ELF-1 (cell line): ENCODE measurements around the gene GRK3.

Source experiments
- DNase-seq: peaks from one replicate; pipeline ENCODE4 v3.0.0-alpha.2; 2016; ENCODE audit warnings: low read depth, low spot score

The GRK3 gene

GRCh38 chr22:25759825-25760231 lies 195.4 kb downstream of the GRK3 start:
- no peak for DNase-seq

DNA sequence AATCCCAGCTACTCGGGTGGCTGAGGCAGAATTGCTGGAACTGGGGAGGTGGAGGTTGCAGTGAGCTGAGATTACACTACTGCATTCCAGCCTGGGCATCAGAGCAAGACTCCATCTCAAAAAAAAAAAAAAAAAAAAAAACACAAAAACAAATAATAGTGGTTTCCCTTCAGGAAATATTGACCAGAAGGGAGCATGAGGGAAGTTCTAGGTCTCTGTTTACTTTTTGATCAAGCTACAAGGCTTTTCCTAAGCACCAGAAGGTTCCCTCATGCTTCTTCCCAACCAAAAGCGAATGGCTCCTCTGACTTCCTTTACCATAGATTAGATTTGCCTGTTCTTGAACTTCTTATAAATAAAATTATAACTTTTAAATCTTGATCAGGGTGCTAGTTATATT lies 195.8 kb downstream of the GRK3 start:
- no peak for DNase-seq

- no peak for DNase-seq
These were observed 196.5 kb downstream of the GRK3 start for GRCh38 chr22:25760848-25761595.

DNA sequence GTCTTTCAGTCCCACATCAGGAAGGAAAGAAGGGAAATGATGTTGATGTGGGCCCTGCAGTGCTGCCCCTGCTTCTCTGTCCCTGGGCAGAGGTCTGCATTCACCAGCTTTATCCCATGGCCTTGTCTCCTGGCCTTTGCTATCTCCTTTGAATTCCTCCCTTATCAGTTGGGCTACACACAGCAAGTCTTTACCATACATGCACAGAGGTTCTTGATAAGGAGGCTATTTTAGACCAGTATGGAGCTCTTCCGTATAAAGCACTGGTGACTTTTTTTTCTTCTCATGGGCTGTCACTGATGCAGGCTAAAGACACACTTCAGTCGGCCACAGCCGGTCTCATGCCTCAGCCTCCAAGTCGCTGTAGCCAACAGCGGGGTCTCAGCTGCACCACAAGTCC lies 197.7 kb downstream of the GRK3 start:
- peak; percentile 23 for DNase-seq

DNA sequence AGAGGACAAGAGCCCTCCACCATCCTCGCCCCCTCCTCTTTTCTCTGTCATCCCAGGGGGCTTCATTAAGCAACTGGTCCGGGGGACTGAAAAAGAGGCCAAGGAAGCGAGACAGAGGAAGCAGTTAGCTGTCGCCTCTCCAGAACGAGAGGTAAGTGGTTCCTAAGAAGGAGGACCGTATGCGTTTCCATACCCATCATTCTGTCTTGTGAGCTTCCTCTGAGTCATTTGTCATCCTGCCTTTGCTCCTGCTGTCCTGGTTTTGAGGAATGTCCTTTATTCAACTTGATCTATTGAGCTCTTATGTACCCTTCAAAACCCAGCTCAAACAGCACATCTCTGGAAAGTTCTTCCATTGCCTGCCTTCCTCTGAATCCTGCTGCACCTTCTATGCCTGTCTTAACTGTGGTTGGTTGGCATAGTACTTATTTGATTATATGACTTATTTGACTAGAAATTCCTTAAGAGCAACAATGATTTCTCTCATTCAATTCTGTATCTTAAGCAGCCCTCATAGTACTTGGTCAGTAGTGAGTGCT lies 198.8 kb downstream of the GRK3 start:
- no peak for DNase-seq

DNA sequence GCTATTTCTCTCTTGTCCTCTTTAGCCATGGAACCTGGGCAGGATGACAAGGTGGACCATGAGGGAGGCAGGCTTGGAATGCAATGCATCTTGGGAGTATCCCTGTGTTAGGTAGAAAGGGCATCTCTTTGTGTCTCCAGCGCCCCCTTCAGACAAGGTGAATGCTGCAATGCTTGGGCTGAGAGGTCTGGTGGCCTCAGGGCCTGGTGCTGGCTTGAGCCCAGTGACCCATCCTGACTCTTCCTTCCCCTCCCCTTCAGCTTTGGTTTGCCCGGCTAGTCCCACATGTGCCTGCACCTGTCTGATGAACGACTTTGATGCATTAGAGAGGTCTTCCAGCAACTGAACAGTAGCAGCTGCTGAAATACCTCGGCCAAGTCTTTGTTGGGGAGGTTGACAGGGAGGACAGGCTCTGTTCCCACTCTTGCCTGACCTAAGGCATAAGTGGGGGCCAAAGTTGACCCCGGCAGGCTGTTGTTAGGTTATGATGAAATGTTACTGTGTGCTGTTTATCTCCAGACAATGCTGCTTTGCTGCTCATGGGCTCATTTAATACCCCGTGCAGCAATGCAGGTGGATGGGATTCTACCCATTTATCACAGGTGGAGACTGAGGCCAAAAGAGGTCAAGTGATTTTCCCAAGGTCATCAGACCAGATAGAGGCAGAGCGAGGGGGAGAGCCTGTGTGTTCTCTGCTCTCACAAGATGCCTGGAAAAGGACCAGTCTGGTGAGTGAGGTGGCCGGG lies 200.0 kb downstream of the GRK3 start:
- DNase-seq, result peak; percentile 52

DNA sequence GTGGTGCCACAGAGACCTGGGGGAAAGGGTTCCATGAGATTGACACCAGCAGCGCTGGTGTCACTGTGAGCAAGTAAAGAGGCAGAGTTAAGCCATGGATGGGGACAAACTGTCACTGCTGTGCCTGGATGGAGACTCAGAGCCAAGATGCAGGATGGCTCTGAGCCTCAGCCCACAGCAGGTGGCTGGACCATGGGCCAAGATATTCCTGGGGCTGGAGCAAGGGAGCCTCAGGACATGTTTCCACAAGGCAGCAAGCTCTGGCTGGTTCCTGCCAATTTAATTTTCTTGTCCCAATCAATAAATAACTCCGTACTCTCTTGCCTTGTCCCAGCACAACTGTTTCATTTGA lies 200.5 kb downstream of the GRK3 start:
- DNase-seq, result no peak

GRCh38 chr22:25765801-25766200 lies 201.3 kb downstream of the GRK3 start:
- DNase-seq, result no peak

DNA sequence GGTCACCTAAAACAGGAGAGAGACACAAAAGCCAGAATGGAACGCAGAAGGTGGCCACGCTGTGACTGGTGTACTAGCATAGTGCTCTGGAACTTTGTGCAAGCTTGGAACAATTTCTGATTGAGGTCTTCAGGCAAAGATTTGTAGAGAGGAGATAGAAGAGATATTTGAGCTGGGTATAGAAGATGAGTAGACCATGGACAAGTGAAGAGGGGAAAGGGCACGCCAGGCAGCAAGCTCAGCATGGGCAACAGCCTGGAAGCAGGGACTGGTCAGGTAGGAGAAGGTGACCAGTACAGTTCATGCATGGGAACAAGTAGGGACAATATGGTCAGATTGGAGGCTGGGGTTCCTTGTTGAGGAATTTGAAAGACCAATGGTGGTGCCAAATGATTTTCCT lies 201.9 kb downstream of the GRK3 start:
- no peak for DNase-seq

GRCh38 chr22:25770333-25770732 lies 205.9 kb downstream of the GRK3 start:
- DNase-seq, result no peak

DNA sequence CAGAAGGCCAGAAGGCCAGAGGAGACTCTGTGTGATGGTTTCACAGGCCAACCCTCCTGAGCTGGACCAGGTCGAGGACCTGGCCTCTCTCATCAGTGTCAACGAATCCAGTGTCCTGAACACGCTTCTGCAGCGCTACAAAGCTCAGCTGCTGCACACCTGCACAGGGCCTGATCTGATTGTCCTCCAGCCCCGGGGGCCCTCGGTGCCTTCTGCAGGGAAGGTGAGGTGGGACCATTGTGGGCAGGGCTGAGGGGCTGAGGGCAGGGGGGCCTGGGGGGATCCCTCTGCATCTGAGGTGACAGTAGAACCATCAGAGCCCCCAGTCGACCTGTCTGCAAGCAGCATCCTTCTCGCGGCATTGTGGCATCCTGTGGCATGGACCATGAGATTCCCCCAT lies 207.8 kb downstream of the GRK3 start:
- DNase-seq, result no peak

DNA sequence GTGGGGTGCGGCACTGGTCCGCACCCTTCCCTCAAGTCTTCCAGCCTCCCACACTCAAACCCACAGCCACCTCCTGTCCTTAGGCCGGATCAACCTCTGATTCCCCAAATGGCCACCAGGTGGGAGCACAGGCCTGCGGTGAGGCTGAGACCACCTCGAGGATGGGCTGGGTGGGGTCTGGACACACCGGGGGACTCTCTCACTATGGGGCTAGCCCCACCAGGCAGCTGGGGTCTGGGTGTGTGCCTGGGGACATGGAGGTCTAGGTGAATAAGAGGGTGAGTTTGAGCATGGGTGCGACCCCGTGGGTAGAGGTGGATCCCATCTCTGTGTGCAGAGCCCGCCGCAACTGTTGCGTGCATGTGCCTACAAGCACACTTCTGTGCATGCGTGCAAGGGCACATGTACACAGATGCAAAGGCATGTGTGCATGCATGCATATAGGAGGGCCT lies 210.1 kb downstream of the GRK3 start:
- peak; percentile 58 for DNase-seq

- DNase-seq, result peak; percentile 62
These were observed 211.1 kb downstream of the GRK3 start for GRCh38 chr22:25775531-25775930.

GRCh38 chr22:25777411-25777810 lies 212.9 kb downstream of the GRK3 start:
- DNase-seq, result no peak

DNA sequence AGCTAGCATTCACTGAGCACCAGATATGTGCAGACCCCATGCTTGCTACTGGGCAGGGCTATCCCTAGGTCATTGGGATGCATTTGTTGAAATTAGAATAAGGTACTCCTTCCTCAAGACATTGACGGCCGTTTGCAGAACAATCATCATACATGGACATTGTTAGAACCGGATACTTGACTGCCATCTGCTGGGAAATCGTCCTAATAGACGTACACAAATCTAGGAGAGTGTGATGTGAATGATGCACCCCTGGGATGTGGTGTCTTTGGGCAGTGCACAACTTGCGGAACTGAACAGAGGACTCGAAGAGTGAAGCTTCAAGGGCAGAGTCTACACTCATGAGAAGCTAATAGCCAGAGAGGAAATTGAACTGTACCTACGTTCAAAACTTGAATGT lies 213.4 kb downstream of the GRK3 start:
- DNase-seq, result no peak
